Suprapubic skin (tissue), 4 donors: ENCODE results near the gene WDR89.

ENCODE experiments used
- POLR2A ChIP-seq, 2 donors: fragments of 450-650 bp; IDR thresholded peaks; one replicate each; pipeline ENCODE4 v1.6.1; 2017; ENCODE audit warnings: antibody characterized with exemption in 2 of 2, mild to moderate bottlenecking in 2 of 2, moderate library complexity in 2 of 2
- POLR2AphosphoS5 ChIP-seq, 3 donors: sonication (generic); formaldehyde crosslinking; IDR thresholded peaks; one replicate each; pipeline ENCODE4 v1.6.1; 2017; ENCODE audit warnings: antibody characterized with exemption in 3 of 3
- TF ChIP-seq, protein P1 (sequence below), 2 donors: fragments of 200-600 bp in 1 of 2; fragments of 450-650 bp in 1 of 2; sonication (generic) in 1 of 2; IDR thresholded peaks; one replicate each; pipeline ENCODE4 v1.5.1; 2016 to 2019; ENCODE audit warnings: antibody characterized with exemption in 2 of 2, mild to moderate bottlenecking in 1 of 2, moderate library complexity in 1 of 2

DNA sequence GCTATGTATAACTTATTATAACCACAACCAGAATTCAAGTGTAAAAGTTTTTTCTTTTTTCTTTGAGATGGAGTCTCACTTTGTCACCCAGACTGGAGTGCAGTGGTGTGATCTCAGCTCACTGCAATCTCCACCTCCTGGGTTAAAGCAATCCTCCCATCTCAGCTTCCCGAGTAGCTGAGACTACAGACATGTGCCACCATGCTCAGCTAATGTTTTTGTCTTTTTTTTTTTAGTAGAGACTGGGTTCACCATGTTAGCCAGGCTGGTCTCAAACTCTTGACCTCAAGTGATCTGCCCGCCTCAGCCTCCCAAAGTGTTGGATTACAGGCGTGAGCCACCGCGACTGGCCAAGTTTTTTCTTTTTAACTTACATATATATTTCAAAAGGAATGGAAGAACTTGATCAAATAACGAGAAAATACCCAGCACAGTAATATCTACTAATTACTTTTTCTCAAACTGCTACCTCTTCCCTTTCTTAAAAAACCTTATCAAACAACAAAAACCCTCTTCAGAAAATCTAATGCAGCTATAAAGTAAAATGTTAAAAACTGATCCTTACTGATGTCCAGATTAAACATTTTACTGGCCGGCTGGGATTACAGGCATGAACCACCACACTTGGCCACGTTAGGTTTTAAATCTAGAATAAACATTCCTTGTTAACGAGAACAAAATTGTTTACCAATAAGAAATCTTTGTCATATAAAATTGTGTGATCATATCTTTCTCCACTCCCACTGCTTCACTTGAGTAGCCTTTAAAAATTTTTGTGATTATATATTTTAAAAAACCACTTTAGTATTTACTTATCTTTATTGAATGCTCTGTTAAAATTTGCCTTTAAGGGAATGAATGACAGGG, 41.3 kb upstream of the WDR89 start:
- TF ChIP-seq, protein P1, sequence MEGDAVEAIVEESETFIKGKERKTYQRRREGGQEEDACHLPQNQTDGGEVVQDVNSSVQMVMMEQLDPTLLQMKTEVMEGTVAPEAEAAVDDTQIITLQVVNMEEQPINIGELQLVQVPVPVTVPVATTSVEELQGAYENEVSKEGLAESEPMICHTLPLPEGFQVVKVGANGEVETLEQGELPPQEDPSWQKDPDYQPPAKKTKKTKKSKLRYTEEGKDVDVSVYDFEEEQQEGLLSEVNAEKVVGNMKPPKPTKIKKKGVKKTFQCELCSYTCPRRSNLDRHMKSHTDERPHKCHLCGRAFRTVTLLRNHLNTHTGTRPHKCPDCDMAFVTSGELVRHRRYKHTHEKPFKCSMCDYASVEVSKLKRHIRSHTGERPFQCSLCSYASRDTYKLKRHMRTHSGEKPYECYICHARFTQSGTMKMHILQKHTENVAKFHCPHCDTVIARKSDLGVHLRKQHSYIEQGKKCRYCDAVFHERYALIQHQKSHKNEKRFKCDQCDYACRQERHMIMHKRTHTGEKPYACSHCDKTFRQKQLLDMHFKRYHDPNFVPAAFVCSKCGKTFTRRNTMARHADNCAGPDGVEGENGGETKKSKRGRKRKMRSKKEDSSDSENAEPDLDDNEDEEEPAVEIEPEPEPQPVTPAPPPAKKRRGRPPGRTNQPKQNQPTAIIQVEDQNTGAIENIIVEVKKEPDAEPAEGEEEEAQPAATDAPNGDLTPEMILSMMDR (IDR thresholded peaks at IDR 0.05) = no peak
- TF ChIP-seq POLR2AphosphoS5 (IDR thresholded peaks at IDR 0.05) = no peak
- TF ChIP-seq POLR2A (IDR thresholded peaks at IDR 0.05) = no peak
